Stimulated activated CD4-positive, alpha-beta T cell treated with anti-CD3 and anti-CD28 coated beads, Interleukin-12 subunit alpha, Interleukin-12 subunit beta, amount 100 ng/mL, for 24 hours (primary cell): ENCODE results near the gene CD86.

ENCODE experiments used
- DNase-seq, 2 experiments: peaks; one replicate each; pipeline ENCODE4 v3.0.0-alpha.2; 2020; ENCODE audit warnings: low read depth in 2 of 2

Gene CD86

GRCh38 chr3:122060040-122060698 lies 5.0 kb downstream of the CD86 start:
- DNase-seq: no peak

GRCh38 chr3:122063908-122064307 lies 8.7 kb downstream of the CD86 start:
- DNase-seq: no peak

GRCh38 chr3:122064326-122064725 lies 9.2 kb downstream of the CD86 start:
- DNase-seq: no peak

- no peak for DNase-seq
These were observed 11.4 kb downstream of the CD86 start for GRCh38 chr3:122066331-122067213.

- no peak for DNase-seq
These were observed 12.0 kb downstream of the CD86 start for GRCh38 chr3:122067214-122067550.

- no peak for DNase-seq
These were observed 12.6 kb downstream of the CD86 start for GRCh38 chr3:122067588-122068240.

GRCh38 chr3:122074621-122075265 lies 19.6 kb downstream of the CD86 start:
- no peak for DNase-seq

GRCh38 chr3:122076491-122077292 lies 21.5 kb downstream of the CD86 start:
- no peak for DNase-seq

- no peak for DNase-seq
These were observed 22.4 kb downstream of the CD86 start for GRCh38 chr3:122077293-122078234.

- DNase-seq: no peak
These were observed 23.2 kb downstream of the CD86 start for GRCh38 chr3:122078235-122078935.

GRCh38 chr3:122079524-122080206 lies 24.5 kb downstream of the CD86 start:
- DNase-seq: no peak

GRCh38 chr3:122080207-122080587 lies 25.0 kb downstream of the CD86 start:
- DNase-seq: no peak

- no peak for DNase-seq
These were observed 26.5 kb downstream of the CD86 start for GRCh38 chr3:122081543-122082247.

- DNase-seq: no peak
These were observed 27.2 kb downstream of the CD86 start for GRCh38 chr3:122082357-122082756.

GRCh38 chr3:122084799-122085198 lies 29.6 kb downstream of the CD86 start:
- no peak for DNase-seq

GRCh38 chr3:122085673-122086072 lies 30.5 kb downstream of the CD86 start:
- DNase-seq: no peak

- DNase-seq: no peak
These were observed 33.4 kb downstream of the CD86 start for GRCh38 chr3:122088531-122088930.

- DNase-seq: no peak
These were observed 36.6 kb downstream of the CD86 start for GRCh38 chr3:122091602-122092295.
